Mesenchymal stem cell (in vitro differentiated cells and primary cell): Measurements from ENCODE around the gene TTC4.
A peak's percentile ranks its signal among the peaks of the same experiment; 100 is the strongest.

Experiments
- DNase-seq: peaks from one replicate; pipeline ENCODE4 v3.0.0-alpha.2; 2013
- H2AFZ ChIP-seq: one replicate; pipeline ENCODE4 v1.6.1; 2013; ENCODE audit warnings: low read depth, mild to moderate bottlenecking, control low read depth, inconsistent platforms, low read length, moderate library complexity
- H2AK5ac ChIP-seq: 2 replicates; pipeline ENCODE4 v1.6.1; 2013; ENCODE audit warnings: low read length, moderate library complexity, mild to moderate bottlenecking, inconsistent platforms; ENCODE audit not compliant: severe bottlenecking
- H2BK120ac ChIP-seq: one replicate; pipeline ENCODE4 v1.6.1; 2013; ENCODE audit warnings: low read depth, mild to moderate bottlenecking, inconsistent platforms, low read length, moderate library complexity
- H2BK12ac ChIP-seq, 2 experiments: one replicate each; pipeline ENCODE4 v1.6.1; 2013; ENCODE audit warnings: inconsistent platforms in 2 of 2, low read length in 2 of 2, mild to moderate bottlenecking in 2 of 2, moderate library complexity in 2 of 2, control low read depth in 1 of 2
- H2BK15ac ChIP-seq: one replicate; pipeline ENCODE4 v1.6.1; 2013; ENCODE audit warnings: mild to moderate bottlenecking, low read depth, inconsistent platforms; ENCODE audit not compliant: poor library complexity, severe bottlenecking
- H2BK5ac ChIP-seq: 2 replicates; pipeline ENCODE4 v1.6.1; 2013; ENCODE audit warnings: low read depth, mild to moderate bottlenecking, low read length, control low read depth, inconsistent platforms; ENCODE audit not compliant: poor library complexity, severe bottlenecking
- H3K14ac ChIP-seq, 2 experiments: one replicate each; pipeline ENCODE4 v1.6.1; 2013; ENCODE audit warnings: inconsistent platforms in 2 of 2, low read length in 2 of 2, control low read depth in 1 of 2, mild to moderate bottlenecking in 1 of 2, moderate library complexity in 1 of 2
- H3K18ac ChIP-seq, 2 experiments: one replicate each; pipeline ENCODE4 v1.6.1; 2013; ENCODE audit warnings: inconsistent platforms in 2 of 2, low read length in 2 of 2, control low read depth in 1 of 2, low read depth in 1 of 2, mild to moderate bottlenecking in 1 of 2
- H3K23ac ChIP-seq, 2 experiments: one replicate each; pipeline ENCODE4 v1.6.1; 2013; ENCODE audit warnings: inconsistent platforms in 2 of 2, low read length in 2 of 2, mild to moderate bottlenecking in 2 of 2, moderate library complexity in 2 of 2, control low read depth in 1 of 2
- H3K27ac ChIP-seq: 2 replicates; pipeline ENCODE4 v1.5.1; 2013; ENCODE audit warnings: mild to moderate bottlenecking, moderate library complexity, low read length, control low read depth, inconsistent platforms; ENCODE audit not compliant: poor library complexity, severe bottlenecking
- H3K27me3 ChIP-seq, 2 experiments: 2 replicates each; pipeline versions ENCODE4 v1.6.1 to v1.7.0; 2013; ENCODE audit warnings: low read length in 2 of 2, mild to moderate bottlenecking in 2 of 2, moderate library complexity in 2 of 2, control low read depth in 1 of 2, inconsistent platforms in 1 of 2; ENCODE audit not compliant: control insufficient read depth in 1 of 2, insufficient read depth in 1 of 2
- H3K36me3 ChIP-seq, 2 experiments: 2 replicates each; pipeline versions ENCODE4 v1.6.1 to v1.7.0; 2013; ENCODE audit warnings: low read length in 2 of 2, control low read depth in 1 of 2, inconsistent platforms in 1 of 2, low read depth in 1 of 2, mild to moderate bottlenecking in 1 of 2; ENCODE audit not compliant: insufficient read depth in 2 of 2, control insufficient read depth in 1 of 2
- H3K4ac ChIP-seq, 2 experiments: one replicate each; pipeline ENCODE4 v1.6.1; 2013; ENCODE audit warnings: inconsistent platforms in 2 of 2, low read length in 2 of 2, mild to moderate bottlenecking in 2 of 2, moderate library complexity in 2 of 2, control low read depth in 1 of 2, low read depth in 1 of 2
- H3K4me1 ChIP-seq: 2 replicates; pipeline ENCODE4 v1.6.1; 2013; ENCODE audit warnings: low read depth, low read length, control low read depth; ENCODE audit not compliant: control insufficient read depth, insufficient read depth
- H3K4me2 ChIP-seq: 2 replicates; pipeline ENCODE4 v1.6.1; 2013; ENCODE audit warnings: low read length, mild to moderate bottlenecking, inconsistent platforms; ENCODE audit not compliant: poor library complexity, severe bottlenecking
- H3K4me3 ChIP-seq, 2 experiments: 2 replicates each; pipeline versions ENCODE4 v1.5.1 to v1.7.0; 2013; ENCODE audit warnings: low read length in 2 of 2, mild to moderate bottlenecking in 2 of 2, control low read depth in 1 of 2, low read depth in 1 of 2; ENCODE audit not compliant: insufficient read depth in 1 of 2
- H3K79me1 ChIP-seq: replicated peaks from 2 replicates; pipeline ENCODE4 v1.6.1; 2013; ENCODE audit warnings: mild to moderate bottlenecking, control low read depth, low read length, inconsistent platforms; ENCODE audit not compliant: poor library complexity, severe bottlenecking
- H3K9ac ChIP-seq: 2 replicates; pipeline ENCODE4 v1.7.0; 2013; ENCODE audit warnings: mild to moderate bottlenecking, low read length, moderate library complexity
- H3K9me3 ChIP-seq: 2 replicates; pipeline ENCODE4 v1.7.0; 2013; ENCODE audit warnings: mild to moderate bottlenecking, low read length; ENCODE audit not compliant: control insufficient read depth
- H4K8ac ChIP-seq: one replicate; pipeline ENCODE4 v1.6.1; 2013; ENCODE audit warnings: inconsistent platforms, mild to moderate bottlenecking, low read length, moderate library complexity
- H4K91ac ChIP-seq: one replicate; pipeline ENCODE4 v1.6.1; 2013; ENCODE audit warnings: mild to moderate bottlenecking, low read length, inconsistent platforms
- WGBS: methylation state at CpG from one replicate; pipeline ENCODE4 v1.1.7; 2013; ENCODE audit warnings: mixed read lengths; 5-methylcytosine and 5-hydroxymethylcytosine counted together

TTC4 gene

DNA sequence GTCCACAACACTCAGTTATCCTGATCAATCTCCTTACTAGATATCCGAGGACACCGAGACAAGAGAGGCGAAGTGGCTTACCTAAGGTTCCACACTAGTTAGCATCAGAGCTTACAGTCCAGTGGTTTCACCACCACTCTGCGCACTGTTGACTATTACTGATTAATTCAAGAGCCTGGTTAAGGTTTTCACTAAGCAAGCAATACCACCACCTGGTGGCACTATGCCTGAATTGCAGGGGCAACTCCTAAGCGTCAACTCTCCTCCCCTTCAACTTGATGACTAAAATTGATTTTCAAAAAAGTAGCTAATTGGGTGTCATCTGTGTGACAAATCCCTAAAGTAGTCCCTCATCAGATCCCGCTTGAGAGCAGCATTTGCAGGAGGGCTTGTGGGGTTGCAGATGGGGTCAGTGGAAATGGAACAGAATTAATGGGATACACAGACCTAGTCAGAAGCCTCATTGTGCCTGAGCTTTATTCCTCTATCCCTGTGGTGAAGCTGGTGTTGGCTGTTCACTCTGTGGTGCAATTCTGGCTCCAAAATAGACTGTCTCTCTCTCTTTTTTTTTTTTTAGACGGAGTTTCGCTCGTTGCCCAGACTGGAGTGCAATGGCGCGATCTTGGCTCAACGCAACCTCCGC, 76.3 kb downstream of the TTC4 start:
- Histone ChIP-seq H3K18ac (no peak overlapping the region), H2BK12ac (no peak overlapping the region), H3K36me3 (no peaks in the 10 kb centered on the region), H2BK5ac (no peak overlapping the region), H3K4me1 (no peaks in the 10 kb centered on the region), H3K9me3 (peaks cover 8% of the 10 kb centered on the region), H3K23ac (no peak overlapping the region), H3K9ac (no peak overlapping the region), H4K8ac (no peak overlapping the region), H2BK15ac (no peak overlapping the region), H3K4ac (no peak overlapping the region), H3K14ac (no peak overlapping the region), H3K27ac (no peak overlapping the region), H4K91ac (no peak overlapping the region), H3K79me1 (no peaks in the 10 kb centered on the region), H2AK5ac (no peak overlapping the region), H3K4me3 (no peak overlapping the region), H3K4me2 (no peak overlapping the region), H2BK120ac (no peak overlapping the region), H2AFZ (no peak overlapping the region), H3K27me3 (peaks cover 35 to 41% of the 10 kb centered on the region in 2 experiments)
- 95% methylated on average over 12 of the region's 13 CpGs for WGBS
- DNase-seq, result peak; percentile 13
